ENCODE data around the gene C19orf67. TPM values are rescaled to one million over a fixed set of nuclear protein-coding genes. Genes with fewer than 3 reads are reported as not detected.

Gene C19orf67
- not detected for polyA plus RNA-seq (2013, experiment 1 of 2; ENCODE audit: insufficient read length)
- polyA plus RNA-seq (2013, experiment 2 of 2; ENCODE audit: insufficient read length), result not detected

GRCh38 chr19:14085309-14085995 lies at the start of gene C19orf67:
Gene C19orf67 (minus strand): TSS chr19:14085783. CDS start chr19:14085627, 156 bp downstream.
- no peak for DNase-seq

- no peak for DNase-seq
Observed at GRCh38 chr19:14135355-14135754, 49.8 kb upstream of the C19orf67 start.

GRCh38 chr19:14127929-14128509 lies 42.4 kb upstream of the C19orf67 start:
- DNase-seq, result no peak

GRCh38 chr19:14127176-14127575 lies 41.6 kb upstream of the C19orf67 start:
- no peak for DNase-seq

- no peak for DNase-seq
Observed at GRCh38 chr19:14122924-14123323, 37.3 kb upstream of the C19orf67 start.

GRCh38 chr19:14120497-14120780 lies 34.9 kb upstream of the C19orf67 start:
- no peak for DNase-seq

- DNase-seq, result no peak
Observed at GRCh38 chr19:14119644-14120496, 34.3 kb upstream of the C19orf67 start.

- no peak for DNase-seq
Observed at GRCh38 chr19:14119146-14119545, 33.6 kb upstream of the C19orf67 start.

GRCh38 chr19:14118165-14119051 lies 32.8 kb upstream of the C19orf67 start:
- peak; percentile 56 for DNase-seq

GRCh38 chr19:14117668-14118164 lies 32.1 kb upstream of the C19orf67 start, which contains the start of gene PRKACA:
Gene PRKACA (minus strand): TSS chr19:14117762. CDS start chr19:14117547, 215 bp downstream.
- peak; percentile 99 for DNase-seq

GRCh38 chr19:14116918-14117578 lies 31.5 kb upstream of the C19orf67 start:
- no peak for DNase-seq

GRCh38 chr19:14116525-14116917 lies 30.9 kb upstream of the C19orf67 start:
- DNase-seq, result no peak

GRCh38 chr19:14115756-14116155 lies 30.2 kb upstream of the C19orf67 start:
- no peak for DNase-seq

- no peak for DNase-seq
Observed at GRCh38 chr19:14114854-14115253, 29.3 kb upstream of the C19orf67 start.

- no peak for DNase-seq
Observed at GRCh38 chr19:14114439-14114838, 28.9 kb upstream of the C19orf67 start.

- no peak for DNase-seq
Observed at GRCh38 chr19:14113762-14114414, 28.3 kb upstream of the C19orf67 start.

- no peak for DNase-seq
Observed at GRCh38 chr19:14112809-14113385, 27.3 kb upstream of the C19orf67 start.

- DNase-seq, result peak; percentile 33
Observed at GRCh38 chr19:14112051-14112808, 26.6 kb upstream of the C19orf67 start.

- no peak for DNase-seq
Observed at GRCh38 chr19:14111486-14111885, 25.9 kb upstream of the C19orf67 start.

GRCh38 chr19:14110650-14111049 lies 25.1 kb upstream of the C19orf67 start:
- no peak for DNase-seq
